SHP77 treated with DMSO at 0.1 percent for 48 hours (cell line): ENCODE results near the gene FAM241A.
A peak's percentile ranks its signal among the peaks of the same experiment; 100 is the strongest.
"Not testable (repeated sequence)": the region's sequence is repeated elsewhere in the genome, so short reads cannot be mapped to it uniquely, and the experiment has no call there.

Experiments used
- DNase-seq: peaks from one replicate; lab custom pipeline; 2025; lab: John Stamatoyannopoulos, UW

Gene FAM241A

DNA sequence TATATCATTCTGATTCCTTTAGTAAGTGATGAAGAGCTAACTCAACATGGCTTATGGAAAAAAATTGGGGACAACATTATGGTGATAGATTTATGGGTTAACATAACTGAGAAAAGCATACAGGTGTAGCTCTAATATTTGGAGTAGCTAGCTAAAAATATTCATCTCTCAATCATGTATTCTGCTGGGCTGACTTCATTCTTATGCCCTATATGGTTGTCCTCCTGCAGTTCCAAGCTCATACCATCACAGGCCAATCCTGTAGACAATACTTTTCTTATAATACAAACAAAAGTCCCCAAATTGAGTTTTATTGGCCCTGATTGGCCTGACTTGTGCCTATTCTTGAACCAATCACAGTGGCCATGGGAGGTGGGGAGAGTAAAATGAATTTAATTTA lies 6.7 kb upstream of the FAM241A start:
- no peak for DNase-seq

GRCh38 chr4:112140536-112140935 lies 4.7 kb upstream of the FAM241A start:
- DNase-seq = no peak

DNA sequence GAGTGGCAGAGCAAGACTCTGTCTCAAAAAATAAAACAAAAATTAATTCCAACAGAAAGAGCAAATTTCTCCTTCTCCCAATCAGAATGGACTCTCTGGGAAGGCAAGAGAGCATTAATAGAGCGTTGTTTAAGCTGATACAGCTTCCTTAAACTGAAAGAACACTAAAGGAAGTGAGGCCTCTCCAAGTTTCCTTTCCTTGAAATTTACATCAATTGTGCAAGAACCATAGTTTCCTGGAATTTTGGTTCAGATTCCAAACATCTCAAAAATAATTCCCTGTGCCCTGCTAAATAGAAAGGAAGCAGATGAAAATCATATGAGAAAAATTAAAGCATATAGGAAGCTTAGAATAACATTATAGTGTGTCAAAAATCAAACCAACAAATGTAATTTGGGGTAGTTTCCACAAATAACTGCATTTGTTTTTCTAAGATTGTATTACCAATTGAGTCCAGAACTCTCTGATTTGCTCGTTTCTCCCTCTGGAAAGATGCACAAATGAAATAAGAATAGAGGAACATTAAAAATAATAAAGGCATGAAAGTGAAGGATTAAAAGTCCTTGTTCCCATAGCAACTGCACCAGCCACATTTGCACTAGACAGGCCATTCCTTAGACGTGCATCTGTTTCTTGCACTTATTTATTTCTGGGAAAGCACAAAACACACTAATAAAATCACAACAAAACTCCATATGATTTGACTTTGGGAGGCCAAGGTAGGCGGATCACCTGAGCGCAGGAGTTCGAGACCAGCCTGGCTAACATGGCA lies 3.7 kb upstream of the FAM241A start:
- no peak for DNase-seq

GRCh38 chr4:112142182-112142581 lies 3.1 kb upstream of the FAM241A start:
- DNase-seq = no peak

DNA sequence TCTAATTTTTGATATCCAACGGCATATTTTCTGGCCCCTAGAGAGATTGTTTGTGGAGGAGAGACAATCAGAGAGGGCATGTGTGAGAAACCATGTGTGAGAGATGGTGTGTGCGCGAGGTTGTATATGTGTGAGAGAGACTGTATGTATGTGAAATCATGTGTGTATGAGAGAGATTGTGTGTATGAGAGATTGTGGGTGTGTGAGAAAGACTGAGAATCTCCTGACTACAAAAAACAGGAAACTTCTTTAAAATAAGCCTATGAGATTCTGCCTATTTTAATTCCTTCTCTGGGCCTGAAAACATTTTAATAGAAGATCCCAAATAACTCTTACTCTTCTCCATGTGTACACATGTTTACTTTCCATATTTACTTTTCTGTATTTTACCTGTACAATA lies 1.5 kb upstream of the FAM241A start:
- no peak for DNase-seq

DNA sequence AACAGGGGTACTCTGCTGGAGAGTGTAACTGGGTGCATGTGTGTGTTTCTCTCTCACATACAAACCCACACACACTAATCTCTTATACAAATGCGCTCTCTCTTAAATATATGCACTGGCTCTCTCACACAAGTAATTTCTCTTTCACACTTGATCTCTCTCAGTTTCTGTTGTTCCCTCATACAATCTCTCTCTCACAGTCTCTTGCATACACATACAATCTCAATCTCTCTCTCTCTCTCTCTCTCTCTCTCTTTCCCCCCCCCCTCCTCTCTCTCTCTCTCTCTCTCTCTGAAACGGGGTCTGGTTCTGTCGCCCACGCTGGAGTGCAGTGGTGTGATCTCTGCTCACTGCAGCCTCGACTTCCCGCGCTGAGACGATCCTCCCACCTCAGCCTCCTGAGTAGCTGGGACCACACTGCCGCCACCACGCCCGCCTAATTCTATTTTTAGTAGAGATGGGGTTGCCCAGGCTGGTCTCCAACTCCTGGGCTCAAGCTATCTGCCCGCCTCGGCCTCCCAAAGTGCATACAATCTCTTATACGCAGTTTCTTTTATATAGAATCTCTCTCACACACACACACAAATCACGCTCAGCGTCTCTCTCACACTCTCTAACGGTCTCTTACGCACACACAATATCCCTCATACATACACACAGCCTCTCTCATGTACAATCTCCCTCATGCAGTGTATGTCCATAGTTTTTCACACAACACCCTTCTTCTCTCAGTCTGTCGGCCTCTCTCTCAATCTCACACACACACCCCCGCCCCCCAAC lies 518 bp upstream of the FAM241A start:
- DNase-seq = peak; percentile 37

DNA sequence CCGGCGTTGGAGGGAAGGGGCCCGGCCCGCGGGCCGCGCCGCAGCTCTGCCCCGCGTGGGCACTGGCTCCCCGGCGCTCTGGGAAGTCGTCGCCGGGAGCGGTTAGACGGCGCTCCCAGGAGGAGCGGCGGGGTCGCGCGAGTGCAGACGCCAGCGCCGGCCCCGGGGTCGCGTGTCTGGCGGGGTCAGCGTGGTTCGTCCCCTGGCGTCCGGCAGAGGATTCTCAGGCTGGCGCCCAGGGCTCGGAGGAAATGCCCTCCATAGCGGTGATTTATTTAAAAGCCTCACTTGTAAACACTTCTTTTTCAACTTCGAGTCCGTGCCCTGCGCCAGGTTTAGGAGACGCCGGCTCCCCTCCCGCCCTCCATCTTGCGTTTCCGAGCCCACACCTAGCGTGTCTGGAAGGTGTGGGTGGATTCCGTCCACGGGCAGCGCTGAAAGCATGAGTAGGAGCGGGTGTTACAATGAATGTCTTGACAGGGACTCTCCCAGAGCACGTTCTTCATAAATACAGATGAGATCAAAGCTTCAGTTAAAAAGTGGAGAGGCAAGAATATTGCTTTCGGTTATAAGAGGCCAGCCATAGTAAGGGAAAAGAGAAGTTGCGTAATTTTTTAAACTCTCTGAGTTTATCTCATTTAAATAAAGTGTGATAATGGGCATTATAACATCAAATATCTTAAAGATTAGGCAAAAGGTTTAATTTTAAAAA lies 692 bp downstream of the FAM241A start:
- no peak for DNase-seq

DNA sequence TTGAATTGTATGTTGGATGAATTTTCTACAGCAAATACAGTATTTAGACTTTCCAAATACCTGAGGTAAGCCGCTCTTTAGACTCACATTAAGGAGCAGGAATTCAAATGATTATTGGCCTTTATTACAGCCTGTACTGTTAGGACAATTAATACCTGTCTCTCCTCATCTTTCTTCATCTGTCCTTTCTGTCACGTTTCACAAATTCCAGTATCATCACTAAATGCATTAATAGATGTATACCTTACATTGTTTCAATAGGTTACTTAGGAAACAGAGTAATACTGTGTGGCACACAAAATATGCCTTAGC lies 1.2 kb downstream of the FAM241A start:
- no peak for DNase-seq

GRCh38 chr4:112147697-112148096 lies 2.4 kb downstream of the FAM241A start:
- no peak for DNase-seq

- DNase-seq = no peak
These were observed 5.7 kb downstream of the FAM241A start for GRCh38 chr4:112150920-112151319.

GRCh38 chr4:112152521-112152920 lies 7.3 kb downstream of the FAM241A start:
- DNase-seq = no peak

DNA sequence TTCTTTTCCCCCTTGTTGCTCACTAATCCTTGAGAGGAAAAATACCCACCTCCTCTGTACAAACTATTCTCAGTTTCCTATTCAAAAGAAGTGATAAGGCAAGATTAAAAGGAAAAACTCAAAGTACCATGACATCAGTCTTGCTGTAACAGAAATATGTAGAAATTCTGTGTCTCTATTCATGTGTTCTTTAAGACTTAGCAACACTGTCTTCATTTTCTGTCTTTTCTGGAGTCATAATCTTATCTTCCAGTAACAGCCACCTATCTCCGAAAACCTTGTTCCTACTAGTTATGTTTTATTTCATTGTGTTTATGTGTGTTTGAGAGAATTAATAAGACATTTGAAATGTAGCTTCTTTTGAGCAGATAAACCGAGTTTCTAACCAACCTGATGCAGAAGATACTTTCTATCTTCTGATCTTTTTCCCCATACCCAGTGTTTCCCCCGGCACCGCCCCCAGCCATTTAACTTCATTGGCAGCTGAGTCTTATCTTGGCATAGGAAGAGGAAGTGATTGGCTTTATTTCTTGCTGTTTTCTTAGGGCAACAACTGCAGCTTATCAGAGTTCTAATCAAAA lies 8.0 kb downstream of the FAM241A start:
- no peak for DNase-seq

DNA sequence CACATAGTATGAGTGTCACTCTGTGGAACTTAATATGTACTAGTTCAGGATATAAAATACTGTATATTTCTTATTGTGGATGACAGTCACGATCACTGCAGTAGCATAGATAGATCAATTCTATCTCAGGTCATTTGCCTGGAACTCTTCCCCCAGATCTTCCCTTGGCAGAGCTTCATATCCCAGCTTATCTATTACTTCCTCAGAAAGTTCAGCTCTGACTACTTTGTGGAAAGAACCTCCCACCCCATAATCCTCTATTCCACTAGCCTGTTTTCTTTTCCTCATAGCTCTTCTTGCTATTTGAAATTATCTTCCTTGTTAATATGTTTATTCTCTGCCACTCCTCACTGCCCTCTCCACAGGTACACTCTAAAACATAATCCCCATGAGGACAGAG lies 10.9 kb downstream of the FAM241A start:
- DNase-seq = no peak

- no peak for DNase-seq
These were observed 11.3 kb downstream of the FAM241A start for GRCh38 chr4:112156553-112156952.

DNA sequence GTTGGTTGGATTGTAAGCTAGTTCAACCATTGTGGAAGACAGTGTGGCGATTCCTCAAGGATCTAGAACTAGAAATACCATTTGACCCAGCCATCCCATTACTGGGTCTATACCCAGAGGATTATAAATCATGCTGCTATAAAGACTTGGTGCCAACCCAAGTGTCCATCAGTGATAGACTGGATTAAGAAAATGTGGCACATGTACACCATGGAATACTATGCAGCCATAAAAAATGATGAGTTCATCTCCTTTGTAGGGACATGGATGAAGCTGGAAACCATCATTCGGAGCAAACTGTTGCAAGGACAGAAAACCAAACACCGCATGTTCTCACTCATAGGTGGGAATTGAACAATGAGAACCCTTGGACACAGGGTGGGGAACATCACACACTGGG lies 18.5 kb downstream of the FAM241A start:
- DNase-seq = not testable (repeated sequence)

DNA sequence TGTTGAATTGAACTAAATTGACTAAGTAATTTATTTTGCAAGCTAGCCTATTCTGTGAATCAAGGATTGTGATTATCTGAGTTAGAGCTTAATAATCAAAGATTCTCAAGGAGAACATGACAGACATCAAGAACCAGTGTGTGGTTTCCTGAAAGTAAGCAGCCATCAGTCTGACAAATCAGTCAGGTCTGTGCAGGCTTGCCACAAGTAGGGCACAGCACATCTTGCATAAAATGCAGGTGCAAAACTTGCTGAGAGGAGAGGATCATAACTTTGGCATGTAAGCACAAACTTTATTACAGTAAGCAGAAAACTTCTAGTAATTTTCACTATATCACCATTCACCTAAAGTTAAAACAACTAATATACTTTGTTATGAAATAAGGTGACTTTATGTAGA lies 22.5 kb downstream of the FAM241A start:
- no peak for DNase-seq

DNA sequence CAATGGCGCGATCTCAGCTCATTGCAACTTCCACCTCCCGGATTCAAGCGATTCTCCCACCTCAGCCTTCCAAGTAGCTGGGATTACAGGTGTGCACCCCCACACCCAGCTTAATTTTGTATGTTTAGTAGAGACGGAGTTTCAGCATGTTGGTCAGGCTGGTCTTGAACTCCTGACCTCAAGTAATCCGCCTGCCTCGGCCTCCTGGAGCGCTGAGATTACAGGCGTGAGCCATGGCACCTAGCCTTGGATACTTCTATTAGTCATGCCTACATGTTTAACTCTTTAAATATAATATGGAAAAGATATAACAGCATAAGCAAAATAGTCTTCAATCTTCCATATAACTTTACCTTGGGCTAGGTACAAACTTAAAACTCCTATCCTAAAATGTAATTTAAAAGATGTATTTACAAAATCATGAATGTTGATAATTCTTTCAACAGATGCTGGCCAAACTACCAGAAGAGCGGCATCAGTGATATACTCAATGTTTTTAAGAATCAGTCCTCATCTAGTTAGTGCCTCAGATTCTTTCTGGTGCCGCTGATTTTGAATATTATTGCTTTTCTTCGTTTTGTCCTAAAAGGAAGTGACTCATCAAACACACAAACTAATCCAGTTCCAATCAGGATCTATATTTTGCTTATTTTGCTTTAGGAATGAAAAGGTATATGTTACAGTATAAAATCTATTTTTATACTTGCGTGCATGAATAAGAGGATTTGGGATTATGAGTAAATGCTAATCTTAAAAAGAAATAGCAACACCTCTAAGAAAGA lies 23.7 kb downstream of the FAM241A start:
- DNase-seq = no peak

DNA sequence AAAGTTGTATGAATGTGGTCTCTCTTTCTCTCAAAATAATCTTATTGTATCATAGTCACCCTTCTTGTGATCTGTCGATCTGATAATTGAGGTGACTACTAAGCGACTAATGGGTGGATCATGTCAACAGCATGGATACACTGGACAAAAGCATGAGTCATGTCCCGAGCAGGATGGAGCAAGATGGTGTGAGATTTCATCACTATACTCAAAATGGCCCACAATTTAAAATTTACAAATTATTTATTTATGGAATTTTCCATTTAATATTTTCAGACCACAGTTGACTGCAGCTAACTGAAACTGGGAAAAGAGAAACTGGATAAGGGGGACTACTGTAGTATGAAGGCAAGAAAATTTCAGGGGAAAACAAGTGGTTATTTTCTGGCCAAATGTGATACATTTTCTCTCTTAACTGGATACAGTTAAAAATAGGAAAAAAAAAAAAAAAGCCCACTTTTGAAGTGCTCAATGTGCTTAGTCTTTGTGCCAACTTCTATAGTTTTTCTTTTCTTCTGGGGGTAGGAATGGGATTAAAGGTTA lies 25.3 kb downstream of the FAM241A start:
- no peak for DNase-seq

DNA sequence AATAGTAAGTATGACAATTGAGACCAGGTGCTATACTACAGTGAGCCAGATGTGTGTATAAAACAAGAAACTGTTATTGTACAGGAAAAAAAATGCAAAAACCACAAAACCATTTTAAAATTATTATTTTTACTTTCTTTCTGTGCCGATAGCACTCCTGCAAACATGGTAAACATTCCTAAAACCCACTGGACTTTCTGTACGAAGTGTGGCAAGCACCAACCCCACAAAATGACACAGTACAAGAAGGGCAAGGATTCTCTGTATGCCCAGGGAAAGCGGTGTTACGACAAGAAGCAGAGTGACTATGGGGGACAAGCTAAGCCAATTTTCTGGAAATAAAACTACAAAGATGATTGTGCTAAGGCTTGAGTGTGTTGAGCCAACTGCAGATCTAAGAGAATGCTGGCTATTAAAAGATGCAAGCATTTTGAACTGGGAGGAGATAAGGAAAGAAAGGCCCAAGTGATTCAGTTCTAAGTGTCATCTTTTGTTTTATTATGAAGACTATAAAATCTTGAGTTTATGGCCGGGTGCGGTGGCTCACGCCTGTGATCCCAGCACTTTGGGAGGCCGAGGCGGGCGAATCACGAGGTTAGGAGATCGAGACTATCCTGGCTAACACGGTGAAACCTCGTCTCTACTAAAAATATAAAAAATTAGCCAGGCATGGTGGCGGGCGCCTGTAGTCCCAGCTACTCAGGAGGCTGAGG lies 26.0 kb downstream of the FAM241A start:
- not testable (repeated sequence) for DNase-seq

DNA sequence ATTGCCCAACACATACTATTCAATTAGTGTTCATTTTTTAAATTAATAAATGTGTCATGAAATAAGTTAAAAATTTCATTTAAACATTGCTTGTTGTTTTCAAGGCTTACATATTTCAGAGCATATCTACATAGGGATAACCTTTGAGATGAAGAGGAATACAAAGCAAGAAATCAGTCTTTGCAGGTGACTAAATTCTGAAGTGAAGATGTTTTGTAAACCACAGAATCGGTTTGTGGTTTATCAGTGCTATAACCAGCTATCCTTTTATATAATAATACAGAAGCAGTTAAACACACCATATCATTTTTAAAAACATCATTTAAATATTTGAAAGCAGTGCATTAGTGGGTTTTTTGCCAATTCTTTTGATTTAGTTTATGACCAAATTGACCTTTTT lies 26.9 kb downstream of the FAM241A start:
- DNase-seq = no peak
